Stimulated activated CD8-positive, alpha-beta memory T cell treated with anti-CD3 and anti-CD28 coated beads, Interleukin-2, amount 100 ng/mL, for 48 hours (primary cell): ENCODE measurements around the gene PPM1F.
"Not testable (repeated sequence)": the region's sequence is repeated elsewhere in the genome, so short reads cannot be mapped to it uniquely, and the experiment has no call there.

Source experiments
- DNase-seq, 2 donors: peaks; one replicate each; pipeline ENCODE4 v3.0.0-alpha.2; 2020; ENCODE audit warnings: low read depth in 2 of 2

PPM1F gene

GRCh38 chr22:21942407-21943343 is 10.0 kb downstream of the PPM1F start:
- DNase-seq: no peak

GRCh38 chr22:21941921-21942320 is 10.7 kb downstream of the PPM1F start:
- DNase-seq: no peak

GRCh38 chr22:21940521-21940920 is 12.1 kb downstream of the PPM1F start:
- no peak for DNase-seq

GRCh38 chr22:21939935-21940334 is 12.7 kb downstream of the PPM1F start:
- DNase-seq: not testable (repeated sequence)

- DNase-seq: no peak
These were observed 13.2 kb downstream of the PPM1F start for GRCh38 chr22:21939461-21939913.

- DNase-seq: no peak
These were observed 13.7 kb downstream of the PPM1F start for GRCh38 chr22:21938906-21939305.

GRCh38 chr22:21938071-21938822 is 14.4 kb downstream of the PPM1F start:
- DNase-seq: peak; percentile 84 to 92

GRCh38 chr22:21937821-21938070 is 14.9 kb downstream of the PPM1F start:
- DNase-seq: no peak

- DNase-seq: no peak
These were observed 15.4 kb downstream of the PPM1F start for GRCh38 chr22:21937041-21937820.

- DNase-seq: no peak
These were observed 16.4 kb downstream of the PPM1F start for GRCh38 chr22:21936151-21936775.

GRCh38 chr22:21933910-21934309 is 18.7 kb downstream of the PPM1F start:
- no peak for DNase-seq

- DNase-seq: no peak
These were observed 19.2 kb downstream of the PPM1F start for GRCh38 chr22:21933413-21933812.

GRCh38 chr22:21932347-21932746 is 20.3 kb downstream of the PPM1F start:
- no peak for DNase-seq

- no peak for DNase-seq
These were observed 21.6 kb downstream of the PPM1F start for GRCh38 chr22:21931056-21931455.

- DNase-seq: no peak
These were observed 23.4 kb downstream of the PPM1F start for GRCh38 chr22:21929253-21929652.

- no peak for DNase-seq
These were observed 24.6 kb downstream of the PPM1F start for GRCh38 chr22:21928048-21928447.

GRCh38 chr22:21927174-21927823 is 25.3 kb downstream of the PPM1F start:
- no peak for DNase-seq

GRCh38 chr22:21926728-21927127 is 25.9 kb downstream of the PPM1F start:
- no peak for DNase-seq

GRCh38 chr22:21923163-21923561 is 29.5 kb downstream of the PPM1F start:
- DNase-seq: no peak

- DNase-seq: no peak
These were observed 30.1 kb downstream of the PPM1F start for GRCh38 chr22:21922370-21923162.
